ENCODE measurements around the gene CCDC85B. TPM values are rescaled to one million over a fixed set of nuclear protein-coding genes. Genes with fewer than 3 reads are reported as not detected.

The CCDC85B gene
- total RNA-seq, 1 donor from 2014 or later: 26.6 TPM

DNA sequence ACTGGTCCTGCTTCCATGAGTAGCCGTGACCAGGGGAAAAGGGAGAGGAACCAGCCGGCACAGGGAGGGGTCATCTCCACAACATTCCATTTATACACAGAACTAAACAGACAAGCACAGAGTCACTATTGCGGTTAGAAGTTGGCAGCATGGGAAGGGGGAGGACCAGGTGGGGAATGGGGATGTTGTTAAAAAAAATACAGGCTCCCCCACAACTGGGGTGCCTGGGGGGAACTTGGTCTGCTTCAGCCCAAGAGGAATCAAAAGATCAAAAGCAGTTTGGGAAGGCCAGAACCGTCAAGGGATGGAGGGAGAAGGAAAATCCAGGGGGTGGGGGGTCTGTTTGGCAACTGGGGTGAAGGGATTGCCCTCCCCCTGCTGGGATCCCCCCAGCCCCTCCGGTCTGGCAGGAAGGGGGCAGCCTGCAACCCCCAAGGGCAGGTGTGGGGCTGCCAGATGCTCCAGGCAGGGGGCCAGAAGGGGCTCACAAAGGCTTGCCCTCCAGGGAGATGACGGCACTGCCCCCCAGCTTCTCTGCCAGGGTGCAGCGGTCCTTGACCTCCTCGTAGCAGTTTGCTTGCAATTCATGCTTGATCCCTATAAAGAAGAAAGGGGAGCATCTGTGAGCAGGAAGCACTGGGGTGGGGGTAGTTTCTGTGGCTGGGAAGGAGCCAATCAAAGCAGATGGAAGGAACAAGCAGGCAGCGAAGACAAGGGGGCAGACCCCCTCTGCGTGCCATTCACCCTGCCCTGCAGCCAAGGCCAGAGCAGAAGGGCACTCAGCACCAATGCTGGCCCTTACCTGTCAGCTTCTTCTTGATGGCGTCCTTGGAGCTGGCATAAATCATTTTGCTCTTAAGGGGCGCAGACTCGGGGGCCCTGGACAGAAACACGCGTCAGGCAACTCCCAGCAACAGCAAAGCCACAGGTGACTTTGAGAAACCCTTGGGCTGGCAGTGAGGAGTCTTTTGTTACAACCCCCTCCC, 35.3 kb upstream of the CCDC85B start:
- Mint-ChIP-seq H3K4me3 (ENCODE audit: unreplicated experiment) (peak overlapping the region; percentile 97), H3K27ac (ENCODE audit: unreplicated experiment) (no peak overlapping the region), H3K9me3 (ENCODE audit: low read depth) (peaks cover 3% of the 10 kb centered on the region), H3K27me3 (ENCODE audit: low read depth) (no peaks in the 10 kb centered on the region), H3K36me3 (ENCODE audit: low read depth) (peaks cover 43% of the 10 kb centered on the region), H3K4me1 (ENCODE audit: low read depth) (peaks cover 46% of the 10 kb centered on the region)
- DNase-seq (ENCODE audit: low spot score): peak; percentile 66
- TF ChIP-seq, protein P1, sequence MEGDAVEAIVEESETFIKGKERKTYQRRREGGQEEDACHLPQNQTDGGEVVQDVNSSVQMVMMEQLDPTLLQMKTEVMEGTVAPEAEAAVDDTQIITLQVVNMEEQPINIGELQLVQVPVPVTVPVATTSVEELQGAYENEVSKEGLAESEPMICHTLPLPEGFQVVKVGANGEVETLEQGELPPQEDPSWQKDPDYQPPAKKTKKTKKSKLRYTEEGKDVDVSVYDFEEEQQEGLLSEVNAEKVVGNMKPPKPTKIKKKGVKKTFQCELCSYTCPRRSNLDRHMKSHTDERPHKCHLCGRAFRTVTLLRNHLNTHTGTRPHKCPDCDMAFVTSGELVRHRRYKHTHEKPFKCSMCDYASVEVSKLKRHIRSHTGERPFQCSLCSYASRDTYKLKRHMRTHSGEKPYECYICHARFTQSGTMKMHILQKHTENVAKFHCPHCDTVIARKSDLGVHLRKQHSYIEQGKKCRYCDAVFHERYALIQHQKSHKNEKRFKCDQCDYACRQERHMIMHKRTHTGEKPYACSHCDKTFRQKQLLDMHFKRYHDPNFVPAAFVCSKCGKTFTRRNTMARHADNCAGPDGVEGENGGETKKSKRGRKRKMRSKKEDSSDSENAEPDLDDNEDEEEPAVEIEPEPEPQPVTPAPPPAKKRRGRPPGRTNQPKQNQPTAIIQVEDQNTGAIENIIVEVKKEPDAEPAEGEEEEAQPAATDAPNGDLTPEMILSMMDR (IDR thresholded peaks at IDR 0.05): no peak

DNA sequence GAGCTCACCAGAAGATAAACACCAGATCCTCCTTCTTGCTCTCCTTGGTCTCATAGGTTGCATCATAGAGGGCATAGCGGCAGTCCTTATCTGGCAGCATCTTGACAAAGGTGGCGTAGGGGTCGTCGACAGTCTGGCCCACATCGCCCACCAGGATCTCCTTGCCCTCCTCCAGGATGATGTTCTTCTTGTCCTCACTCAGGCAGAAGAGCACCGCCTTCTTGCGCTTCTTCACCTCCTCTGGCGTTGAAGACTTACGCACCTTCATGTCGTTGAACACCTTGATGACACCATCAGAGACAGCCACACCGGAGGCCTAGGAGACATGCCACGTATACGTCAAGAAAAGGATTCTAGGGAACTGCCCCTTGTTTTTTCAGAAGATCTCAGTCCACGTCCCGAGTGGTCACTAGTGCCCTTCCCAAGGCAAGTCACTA, 34.5 kb upstream of the CCDC85B start:
- Mint-ChIP-seq H3K9me3 (ENCODE audit: low read depth) (peaks cover 3% of the 10 kb centered on the region), H3K4me3 (ENCODE audit: unreplicated experiment) (peak overlapping the region; percentile 97), H3K4me1 (ENCODE audit: low read depth) (peaks cover 48% of the 10 kb centered on the region), H3K27me3 (ENCODE audit: low read depth) (no peaks in the 10 kb centered on the region), H3K27ac (ENCODE audit: unreplicated experiment) (peak overlapping the region; percentile 88), H3K36me3 (ENCODE audit: low read depth) (peaks cover 44% of the 10 kb centered on the region)
- TF ChIP-seq, protein P1 (IDR thresholded peaks at IDR 0.05): no peak
- peak; percentile 33 for DNase-seq (ENCODE audit: low spot score)

DNA sequence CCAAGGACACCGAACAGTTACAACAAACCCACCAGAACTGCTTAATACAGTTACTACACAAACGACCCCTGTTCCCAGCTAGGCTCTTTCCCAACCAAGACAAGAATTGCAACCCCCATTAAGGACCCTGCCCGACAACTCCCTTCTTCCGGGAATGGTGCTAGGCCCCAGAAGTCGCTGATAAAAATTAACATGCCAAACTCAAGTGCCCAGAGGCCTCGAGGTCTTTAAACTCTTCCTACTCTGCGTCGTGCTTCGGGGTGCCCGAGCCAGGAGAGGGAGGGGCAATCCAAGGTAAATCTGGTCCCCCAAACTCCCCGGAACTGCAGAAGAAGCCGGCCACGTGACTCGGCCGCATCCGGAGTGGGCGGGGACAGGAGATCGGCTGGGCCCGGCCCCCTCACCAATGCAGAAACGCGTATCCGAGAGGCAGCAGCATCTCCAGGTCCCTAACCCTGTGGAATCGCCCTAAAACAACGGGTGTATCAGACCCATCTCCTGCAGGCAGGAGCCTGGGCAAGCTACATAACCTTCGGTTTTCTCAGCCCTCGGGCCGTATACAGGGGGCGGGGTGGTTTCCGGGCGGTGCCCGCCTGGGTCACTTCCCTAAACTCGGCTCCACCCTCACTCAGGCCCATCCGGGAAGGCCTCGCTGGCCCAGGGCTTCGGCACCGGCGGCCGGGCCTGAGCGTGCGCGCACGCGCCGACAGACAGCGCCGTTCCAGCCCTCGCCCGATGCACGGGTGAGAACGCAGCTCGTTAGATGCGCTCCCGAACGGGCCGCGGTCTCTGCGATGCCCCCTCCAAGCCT, 33.6 kb upstream of the CCDC85B start:
- Mint-ChIP-seq H3K4me3 (ENCODE audit: unreplicated experiment) (peak overlapping the region; percentile 97), H3K9me3 (ENCODE audit: low read depth) (no peaks in the 10 kb centered on the region), H3K4me1 (ENCODE audit: low read depth) (peaks cover 57% of the 10 kb centered on the region), H3K27ac (ENCODE audit: unreplicated experiment) (peak overlapping the region; percentile 88), H3K27me3 (ENCODE audit: low read depth) (no peaks in the 10 kb centered on the region), H3K36me3 (ENCODE audit: low read depth) (peaks cover 38% of the 10 kb centered on the region)
- TF ChIP-seq, protein P1 (IDR thresholded peaks at IDR 0.05): no peak
- DNase-seq (ENCODE audit: low spot score): peak; percentile 95

DNA sequence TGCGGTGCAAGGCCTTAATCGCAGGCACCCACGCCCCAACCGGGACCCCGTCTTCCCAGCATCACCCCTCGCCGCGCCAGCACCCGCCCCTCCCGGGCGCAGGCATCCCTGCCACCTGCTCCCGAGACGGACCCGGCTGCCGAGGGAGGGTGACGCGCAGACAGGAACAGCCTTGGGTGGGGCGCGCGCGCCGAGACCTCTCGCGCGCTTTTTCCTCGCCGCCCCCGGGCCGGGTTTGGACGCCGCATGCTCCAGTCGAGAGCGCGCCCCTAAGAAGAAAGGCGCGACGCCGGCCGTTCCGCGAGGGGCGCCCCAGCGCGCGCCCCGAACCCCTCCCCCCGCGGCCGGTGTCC, 33.0 kb upstream of the CCDC85B start:
- TF ChIP-seq, protein P1 (IDR thresholded peaks at IDR 0.05): peak; percentile 25
- H3K9me3 Mint-ChIP-seq (ENCODE audit: low read depth): no peaks in the 10 kb centered on the region
- peaks cover 62% of the 10 kb centered on the region for H3K4me1 Mint-ChIP-seq (ENCODE audit: low read depth)

More for the DNA sequence above, 33.0 kb upstream of the CCDC85B start:
- H3K27ac Mint-ChIP-seq (ENCODE audit: unreplicated experiment): peak overlapping the region; percentile 63
- H3K27me3 Mint-ChIP-seq (ENCODE audit: low read depth): no peaks in the 10 kb centered on the region
- H3K4me3 Mint-ChIP-seq (ENCODE audit: unreplicated experiment): peak overlapping the region; percentile 97
- DNase-seq (ENCODE audit: low spot score): peak; percentile 91
- H3K36me3 Mint-ChIP-seq (ENCODE audit: low read depth): peaks cover 34% of the 10 kb centered on the region
